ENCODE data around the gene PFDN2. TPM values are rescaled to one million over a fixed set of nuclear protein-coding genes. Genes with fewer than 3 reads are reported as not detected.
"Not testable (repeated sequence)": the region's sequence is repeated elsewhere in the genome, so short reads cannot be mapped to it uniquely, and the experiment has no call there.

Gene PFDN2
- total and polyA plus RNA-seq, 2 of the 8 experiments (the other 6 are each of a cell fraction or from before 2014, with no cell fraction given) = 66.2 to 71.2 TPM

GRCh38 chr1:161115961-161116360 is 1.9 kb downstream of the PFDN2 start:
- Histone ChIP-seq H3K4me1 (replicated peaks in 1 of 4; ENCODE audit: control insufficient read depth in 3 of 4, insufficient read depth in 4 of 4, low read length in 3 of 4) (peaks cover 4 to 10% (median 5%) of the 10 kb centered on the region in 4 experiments; a peak in 6 of 7 replicates), H3K79me2 (ENCODE audit: control insufficient read depth in 1 of 2, insufficient read depth in 2 of 2, low read length in 2 of 2) (peaks cover 4 to 71% of the 10 kb centered on the region in 2 experiments; a peak in 3 of 4 replicates), H3K36me3 (ENCODE audit: control insufficient read depth in 2 of 4, insufficient read depth in 4 of 4, low read length in 3 of 4) (peaks cover 5 to 15% (median 9%) of the 10 kb centered on the region in 4 experiments), H3K79me1 (ENCODE audit: low read depth, low read length) (peaks cover 15% of the 10 kb centered on the region), H3K23me2 (ENCODE audit: low read depth, low read length) (peaks cover 12% of the 10 kb centered on the region)
- H3K9me3 ChIP-seq (ENCODE audit: insufficient read depth in 2 of 2, low read depth in 1 of 2, low read length in 1 of 2); H3K18ac ChIP-seq (ENCODE audit: extremely low read depth, low read length); H3K27me3 ChIP-seq (replicated peaks in 1 of 4; ENCODE audit: control insufficient read depth in 3 of 4, extremely low read depth in 1 of 4, insufficient read depth in 3 of 4, low read length in 3 of 4); H4K8ac ChIP-seq (ENCODE audit: extremely low read depth, insufficient read depth, low read length); H3K56ac ChIP-seq (replicated peaks; ENCODE audit: insufficient read length, low read depth, low read length); DNase-seq (ENCODE audit: low read depth in 1 of 2, low spot score in 2 of 2); H4K20me1 ChIP-seq (replicated peaks in 1 of 2; ENCODE audit: control insufficient read depth in 1 of 2, insufficient read depth in 2 of 2, low read length in 2 of 2); H2BK15ac ChIP-seq (ENCODE audit: low read length); H4K91ac ChIP-seq (replicated peaks; ENCODE audit: insufficient read length, low read length); H3K9ac ChIP-seq (replicated peaks in 1 of 4; ENCODE audit: extremely low read depth in 1 of 4, low read depth in 3 of 4, low read length in 3 of 4); H3K4me3 ChIP-seq (ENCODE audit: extremely low read depth in 1 of 4, insufficient read depth in 2 of 4, low read depth in 3 of 4, low read length in 4 of 4); H2AK5ac ChIP-seq (ENCODE audit: low read depth, low read length); H3K14ac ChIP-seq (ENCODE audit: insufficient read length); FAIRE-seq; H2AFZ ChIP-seq (ENCODE audit: low read length); H2BK5ac ChIP-seq (ENCODE audit: low read depth, low read length); H3K23ac ChIP-seq (ENCODE audit: insufficient read length); H2BK12ac ChIP-seq (ENCODE audit: low read depth, low read length); H3K4ac ChIP-seq (replicated peaks; ENCODE audit: insufficient read length, low read depth, low read length); H3K27ac ChIP-seq (ENCODE audit: low read depth, low read length); H3K4me2 ChIP-seq (ENCODE audit: insufficient read depth in 1 of 2, low read depth in 2 of 2, low read length in 2 of 2); H2BK120ac ChIP-seq (replicated peaks; ENCODE audit: low read depth, low read length); H2BK20ac ChIP-seq (ENCODE audit: low read length); H4K5ac ChIP-seq (ENCODE audit: insufficient read length, low read depth, low read length): not testable (repeated sequence)
- CTCF ChIA-PET (ENCODE audit: partially characterized antibody) = interaction anchor here (0.6 to 5.0 kb wide), 3 partner anchors 12 to 23 kb away, joined by 4 to 33 read pairs (median 5); partner anchors contain the start of gene KLHDC9
- POLR2A ChIA-PET (ENCODE audit: partially characterized antibody) = interaction anchor here (1.3 to 1.6 kb wide), 3 partner anchors 11 to 61 kb away, joined by 4 to 7 read pairs (median 5); partner anchors contain the start of gene B4GALT3
- WGBS, 2 experiments (ENCODE audit: extremely low coverage in 1 of 2, insufficient coverage in 1 of 2, insufficient read length in 1 of 2, insufficient replicate concordance in 2 of 2, low coverage in 1 of 2, low lambda C conversion rate in 2 of 2, missing lambda C conversion rate in 1 of 2) = 91% methylated on average over 6 of the region's 6 CpGs; no CpG with 5 or more reads in 1 of the 2 experiments

All from H1 (cell line).